UCSD-AML1 (cell line): ENCODE data around the gene NAGLU.
"Not testable (repeated sequence)": the region's sequence is repeated elsewhere in the genome, so short reads cannot be mapped to it uniquely, and the experiment has no call there.

Experiments
- DNase-seq: peaks from one replicate; lab custom pipeline; 2025; ENCODE audit not compliant: unreplicated experiment; lab: John Stamatoyannopoulos, UW

The NAGLU gene

GRCh38 chr17:42543190-42544079 is 7.4 kb downstream of the NAGLU start:
- no peak for DNase-seq

- no peak for DNase-seq
Measured at GRCh38 chr17:42544874-42545283, 8.8 kb downstream of the NAGLU start.

- not testable (repeated sequence) for DNase-seq
Measured at GRCh38 chr17:42545755-42546505, 9.9 kb downstream of the NAGLU start.

- no peak for DNase-seq
Measured at GRCh38 chr17:42547001-42547461, 11.0 kb downstream of the NAGLU start.

- no peak for DNase-seq
Measured at GRCh38 chr17:42547698-42548069, 11.6 kb downstream of the NAGLU start.

GRCh38 chr17:42548070-42548837 is 12.2 kb downstream of the NAGLU start:
- no peak for DNase-seq

GRCh38 chr17:42548993-42549755 is 13.1 kb downstream of the NAGLU start:
- DNase-seq: no peak

- DNase-seq: not testable (repeated sequence)
Measured at GRCh38 chr17:42552736-42553135, 16.7 kb downstream of the NAGLU start, which contains the start of gene HSD17B1. TSS of gene HSD17B1 (plus strand) at chr17:42552923. CDS start at chr17:42552934, 11 bp downstream.

GRCh38 chr17:42553161-42553818 is 17.2 kb downstream of the NAGLU start:
- no peak for DNase-seq

GRCh38 chr17:42553866-42554249 is 17.8 kb downstream of the NAGLU start:
- DNase-seq: no peak

- DNase-seq: peak; percentile 89
Measured at GRCh38 chr17:42554250-42555121, 18.4 kb downstream of the NAGLU start.

- DNase-seq: no peak
Measured at GRCh38 chr17:42555122-42555622, 19.1 kb downstream of the NAGLU start.

GRCh38 chr17:42555961-42556617 is 20.0 kb downstream of the NAGLU start:
- DNase-seq: peak; percentile 24

GRCh38 chr17:42559075-42559474 is 23.0 kb downstream of the NAGLU start:
- no peak for DNase-seq

- no peak for DNase-seq
Measured at GRCh38 chr17:42560246-42560645, 24.2 kb downstream of the NAGLU start.

- peak; percentile 92 for DNase-seq
Measured at GRCh38 chr17:42561897-42562387, 25.9 kb downstream of the NAGLU start, which contains the start of gene COASY. TSS of gene COASY (plus strand) at chr17:42562148. CDS start at chr17:42562623, 475 bp downstream.

GRCh38 chr17:42562388-42563142 is 26.5 kb downstream of the NAGLU start:
- no peak for DNase-seq
